Mesendoderm (in vitro differentiated cells): Measurements from ENCODE around the gene PDGFB.

ENCODE experiments used
- DNase-seq: peaks from one replicate; pipeline ENCODE4 v3.0.0; 2013
- H2AK5ac ChIP-seq: 2 replicates; pipeline ENCODE4 v1.6.1; 2013; ENCODE audit warnings: low read length, inconsistent platforms
- H2BK120ac ChIP-seq: 2 replicates; pipeline ENCODE4 v1.6.1; 2013; ENCODE audit warnings: low read depth, mild to moderate bottlenecking, low read length, moderate library complexity, mixed read lengths
- H2BK15ac ChIP-seq: replicated peaks from 2 replicates; pipeline ENCODE4 v1.6.1; 2013; ENCODE audit warnings: low read depth, mild to moderate bottlenecking, moderate library complexity
- H2BK5ac ChIP-seq: 2 replicates; pipeline ENCODE4 v1.6.1; 2013; ENCODE audit warnings: low read length, inconsistent platforms
- H3K18ac ChIP-seq: 2 replicates; pipeline ENCODE4 v1.6.1; 2013; ENCODE audit warnings: mild to moderate bottlenecking, low read length, mixed read lengths
- H3K23ac ChIP-seq: one replicate; pipeline ENCODE4 v1.6.1; 2013; ENCODE audit warnings: low read length
- H3K27ac ChIP-seq: 2 replicates; pipeline ENCODE4 v1.5.1; 2013; ENCODE audit warnings: low read depth, mild to moderate bottlenecking, inconsistent platforms, low read length, moderate library complexity
- H3K27me3 ChIP-seq: 2 replicates; pipeline ENCODE4 v1.6.1; 2013; ENCODE audit warnings: low read length, control low read depth, mild to moderate bottlenecking, inconsistent platforms; ENCODE audit not compliant: insufficient read depth, poor library complexity
- H3K36me3 ChIP-seq: 2 replicates; pipeline ENCODE4 v1.6.1; 2013; ENCODE audit warnings: low read length, inconsistent platforms; ENCODE audit not compliant: control insufficient read depth, insufficient read depth
- H3K4ac ChIP-seq: one replicate; pipeline ENCODE4 v1.6.1; 2013; ENCODE audit warnings: low read depth, mild to moderate bottlenecking, low read length, moderate library complexity
- H3K4me1 ChIP-seq: 2 replicates; pipeline ENCODE4 v1.6.1; 2013; ENCODE audit warnings: low read depth, low read length, inconsistent platforms; ENCODE audit not compliant: control insufficient read depth
- H3K4me2 ChIP-seq: 2 replicates; pipeline ENCODE4 v1.6.1; 2013; ENCODE audit warnings: low read length
- H3K4me3 ChIP-seq: 2 replicates; pipeline ENCODE4 v1.5.1; 2013; ENCODE audit warnings: mild to moderate bottlenecking, low read length
- H3K56ac ChIP-seq: one replicate; pipeline ENCODE4 v1.6.1; 2013; ENCODE audit warnings: low read length
- H3K79me1 ChIP-seq: 2 replicates; pipeline ENCODE4 v1.6.1; 2013; ENCODE audit warnings: low read length, inconsistent platforms
- H3K79me2 ChIP-seq: 2 replicates; pipeline ENCODE4 v1.6.1; 2013; ENCODE audit warnings: mild to moderate bottlenecking, low read length; ENCODE audit not compliant: control insufficient read depth, insufficient read depth
- H3K9ac ChIP-seq: 2 replicates; pipeline ENCODE4 v1.6.1; 2013; ENCODE audit warnings: low read length, inconsistent platforms
- H4K5ac ChIP-seq: one replicate; pipeline ENCODE4 v1.6.1; 2013; ENCODE audit warnings: low read length
- H4K8ac ChIP-seq: one replicate; pipeline ENCODE4 v1.6.1; 2013; ENCODE audit warnings: low read depth, mild to moderate bottlenecking, control low read depth, low read length, moderate library complexity
- WGBS: extraction: QIAGEN DNeasy Blood & Tissue Kit; methylation state at CpG from one replicate; pipeline ENCODE4 v1.1.7; 2013; ENCODE audit warnings: low lambda C conversion rate, missing lambda C conversion rate; ENCODE audit not compliant: insufficient coverage; ENCODE audit errors: extremely low coverage; 5-methylcytosine and 5-hydroxymethylcytosine counted together

The PDGFB gene

GRCh38 chr22:39231197-39231950, 13.4 kb downstream of the PDGFB start:
- Histone ChIP-seq H3K4me3 (no peak overlapping the region), H2BK5ac (no peak overlapping the region), H3K79me2 (no peaks in the 10 kb centered on the region), H3K23ac (no peak overlapping the region), H2BK120ac (no peak overlapping the region), H3K36me3 (no peaks in the 10 kb centered on the region), H3K27ac (peak overlapping the region; percentile 68), H3K4me1 (peaks cover 15% of the 10 kb centered on the region), H4K5ac (no peak overlapping the region), H3K79me1 (no peaks in the 10 kb centered on the region), H3K9ac (no peak overlapping the region), H4K8ac (no peak overlapping the region), H3K4ac (no peak overlapping the region), H3K4me2 (no peak overlapping the region), H3K56ac (peak overlapping the region; percentile 56), H3K18ac (no peak overlapping the region), H2BK15ac (no peak overlapping the region), H2AK5ac (peak overlapping the region; percentile 72), H3K27me3 (no peaks in the 10 kb centered on the region)
- no CpG with 5 or more reads among the region's 37 CpGs for WGBS
- DNase-seq = no peak

- no peak overlapping the region for H4K8ac ChIP-seq
- no peaks in the 10 kb centered on the region for H3K79me2 ChIP-seq
- no peak overlapping the region for H4K5ac ChIP-seq
- H2AK5ac ChIP-seq = no peak overlapping the region
- peak overlapping the region; percentile 76 for H3K23ac ChIP-seq
- H2BK120ac ChIP-seq = no peak overlapping the region
- WGBS = no CpG with 5 or more reads among the region's 30 CpGs
- peak; percentile 86 for DNase-seq
- H3K27ac ChIP-seq = peak overlapping the region; percentile 68
- H3K36me3 ChIP-seq = no peaks in the 10 kb centered on the region
- H3K9ac ChIP-seq = peak overlapping the region; percentile 25
- H3K4me1 ChIP-seq = peaks cover 15% of the 10 kb centered on the region
- H3K4me2 ChIP-seq = no peak overlapping the region
- H3K27me3 ChIP-seq = no peaks in the 10 kb centered on the region
- H3K4me3 ChIP-seq = no peak overlapping the region
- no peak overlapping the region for H2BK15ac ChIP-seq
- H3K79me1 ChIP-seq = no peaks in the 10 kb centered on the region
- H2BK5ac ChIP-seq = peak overlapping the region; percentile 78
- peak overlapping the region; percentile 80 for H3K56ac ChIP-seq
- H3K4ac ChIP-seq = peak overlapping the region; percentile 63
- H3K18ac ChIP-seq = peak overlapping the region; percentile 46
Observed at GRCh38 chr22:39230261-39231196, 14.3 kb downstream of the PDGFB start.

- H3K4me1 ChIP-seq = peaks cover 13% of the 10 kb centered on the region
- no peak overlapping the region for H3K4me3 ChIP-seq
- no peaks in the 10 kb centered on the region for H3K36me3 ChIP-seq
- WGBS = no CpG with 5 or more reads among the region's 14 CpGs
- H3K79me1 ChIP-seq = no peaks in the 10 kb centered on the region
- DNase-seq = no peak
- no peak overlapping the region for H2AK5ac ChIP-seq
- H2BK15ac ChIP-seq = no peak overlapping the region
- peak overlapping the region; percentile 54 for H2BK5ac ChIP-seq
- H3K79me2 ChIP-seq = no peaks in the 10 kb centered on the region
- H3K18ac ChIP-seq = peak overlapping the region; percentile 46
- H4K5ac ChIP-seq = no peak overlapping the region
- H2BK120ac ChIP-seq = peak overlapping the region; percentile 19
- H3K4me2 ChIP-seq = no peak overlapping the region
- peak overlapping the region; percentile 25 for H3K9ac ChIP-seq
- H3K27me3 ChIP-seq = no peaks in the 10 kb centered on the region
- no peak overlapping the region for H4K8ac ChIP-seq
- H3K23ac ChIP-seq = no peak overlapping the region
- H3K4ac ChIP-seq = peak overlapping the region; percentile 63
- H3K56ac ChIP-seq = peak overlapping the region; percentile 57
- H3K27ac ChIP-seq = peak overlapping the region; percentile 68
Observed at GRCh38 chr22:39229688-39230260, 15.0 kb downstream of the PDGFB start.

GRCh38 chr22:39229075-39229474, 15.7 kb downstream of the PDGFB start:
- 100% methylated on average over 3 of the region's 8 CpGs for WGBS
- Histone ChIP-seq H2BK5ac (no peak overlapping the region), H3K36me3 (no peaks in the 10 kb centered on the region), H3K27ac (no peak overlapping the region), H3K79me1 (no peaks in the 10 kb centered on the region), H3K9ac (no peak overlapping the region), H4K8ac (no peak overlapping the region), H3K4me1 (peaks cover 8% of the 10 kb centered on the region), H3K4ac (no peak overlapping the region), H2BK120ac (no peak overlapping the region), H3K23ac (no peak overlapping the region), H3K79me2 (no peaks in the 10 kb centered on the region), H2AK5ac (no peak overlapping the region), H3K4me2 (no peak overlapping the region), H4K5ac (no peak overlapping the region), H2BK15ac (no peak overlapping the region), H3K4me3 (no peak overlapping the region), H3K56ac (no peak overlapping the region), H3K18ac (no peak overlapping the region), H3K27me3 (no peaks in the 10 kb centered on the region)
- DNase-seq = no peak

DNA sequence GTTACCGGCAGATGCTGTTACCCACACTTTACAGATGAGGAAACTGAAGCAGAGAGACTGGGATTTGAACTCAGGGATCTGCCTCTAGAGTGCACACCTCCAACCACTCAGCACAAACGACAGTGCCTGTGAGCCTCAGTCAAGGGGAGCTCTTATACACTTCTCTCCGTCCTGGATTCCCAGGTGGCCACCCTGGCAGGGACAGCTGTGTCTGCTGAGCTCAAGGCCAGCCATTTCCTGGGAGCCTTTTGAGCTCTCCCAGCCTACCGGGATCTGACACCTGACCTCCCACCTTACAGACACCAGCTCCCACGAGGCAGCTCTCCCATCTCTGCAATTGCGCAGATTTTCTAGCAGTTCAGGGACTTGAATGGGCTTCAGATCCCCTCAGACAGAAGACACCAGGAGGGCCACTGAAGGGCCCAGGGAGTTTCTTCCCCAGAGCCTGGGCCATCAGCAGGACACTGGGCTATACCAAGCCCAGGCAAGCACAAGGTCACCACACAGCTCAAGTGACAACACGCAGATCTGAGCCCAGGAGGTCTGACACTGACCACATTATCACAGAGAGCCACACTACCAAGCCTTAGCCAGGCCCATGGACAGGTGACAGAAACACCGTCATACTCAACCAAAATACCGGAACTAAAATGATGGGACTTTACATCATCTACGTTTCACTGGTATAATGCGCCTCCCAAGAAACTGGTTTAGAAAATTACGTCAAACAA, 17.1 kb downstream of the PDGFB start:
- Histone ChIP-seq H3K27me3 (no peaks in the 10 kb centered on the region), H3K79me2 (no peaks in the 10 kb centered on the region), H3K9ac (no peak overlapping the region), H4K5ac (no peak overlapping the region), H3K27ac (no peak overlapping the region), H3K56ac (no peak overlapping the region), H3K4me2 (no peak overlapping the region), H2BK15ac (no peak overlapping the region), H2BK120ac (no peak overlapping the region), H2BK5ac (no peak overlapping the region), H2AK5ac (no peak overlapping the region), H3K4me3 (no peak overlapping the region), H3K18ac (no peak overlapping the region), H3K4me1 (peaks cover 8% of the 10 kb centered on the region), H3K79me1 (no peaks in the 10 kb centered on the region), H3K4ac (no peak overlapping the region), H3K23ac (no peak overlapping the region), H4K8ac (no peak overlapping the region), H3K36me3 (no peaks in the 10 kb centered on the region)
- DNase-seq = no peak
- no CpG with 5 or more reads among the region's 12 CpGs for WGBS
